Choroid plexus epithelial cell (primary cell): ENCODE data around the gene FBXL16.

Source experiments
- DNase-seq: peaks from one replicate; pipeline ENCODE4 v3.0.0-alpha.2; 2010; ENCODE audit warnings: low read depth
- H3K4me3 ChIP-seq: 2 replicates; pipeline ENCODE4 v1.5.1; 2011; ENCODE audit warnings: low read depth, mild to moderate bottlenecking, control low read depth, low read length, moderate library complexity
- CTCF ChIP-seq: conservative IDR thresholded peaks from 2 replicates; pipeline ENCODE4 v1.5.1; 2011; ENCODE audit warnings: low read depth, mild to moderate bottlenecking, control low read depth, inconsistent platforms, low read length, moderate library complexity

Gene FBXL16

GRCh38 chr16:740459-740763 is 34.8 kb upstream of the FBXL16 start:
- TF ChIP-seq CTCF = no peak
- peak overlapping the region; percentile 83 for H3K4me3 ChIP-seq
- no peak for DNase-seq

DNA sequence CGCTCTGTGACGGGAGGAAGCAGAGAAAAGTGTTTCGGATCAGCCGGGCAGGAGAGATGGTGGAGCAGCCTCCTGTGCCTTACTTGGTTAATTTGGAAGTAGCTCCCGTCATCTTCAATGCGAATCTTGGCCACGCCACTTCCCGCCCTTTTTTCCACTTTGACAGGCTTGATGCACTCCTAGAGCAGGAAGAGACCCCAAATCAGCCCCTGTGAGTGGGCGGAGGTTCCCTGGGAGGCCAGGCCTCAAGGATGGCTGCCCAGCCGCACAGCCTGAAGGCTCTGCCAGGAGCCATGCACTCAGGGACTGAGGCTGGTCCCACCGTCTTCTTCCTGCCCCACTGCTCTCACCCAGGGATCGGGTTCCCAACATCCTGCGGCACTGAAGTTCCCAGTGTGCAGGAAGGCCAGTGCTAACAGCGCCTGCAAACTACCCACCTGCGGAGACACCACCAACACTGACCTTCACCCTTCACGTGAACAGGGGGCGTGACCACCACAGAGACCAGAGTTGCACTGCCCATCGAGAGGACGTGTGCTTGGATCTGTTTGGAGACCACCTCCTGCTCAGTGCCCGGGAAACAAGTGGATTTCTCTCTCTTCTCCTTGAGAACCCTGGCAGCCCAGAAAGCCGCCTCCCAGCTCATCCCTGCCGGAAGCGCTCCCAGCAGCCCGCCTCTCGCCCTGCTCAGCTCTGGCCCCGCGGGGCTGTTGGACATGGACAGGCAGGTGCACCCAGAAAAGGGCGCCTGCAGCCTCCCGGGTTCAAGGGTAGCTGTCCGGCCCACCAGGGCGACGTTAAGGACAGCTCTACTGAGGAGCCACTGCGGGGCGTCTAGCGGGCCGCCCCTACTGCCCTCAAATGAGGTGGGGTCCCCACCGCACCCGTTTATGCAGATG is 34.2 kb upstream of the FBXL16 start:
- TF ChIP-seq CTCF = no peak
- no peak for DNase-seq
- H3K4me3 ChIP-seq = peak overlapping the region; percentile 83

GRCh38 chr16:736936-737481 is 31.4 kb upstream of the FBXL16 start:
- no peak for DNase-seq
- H3K4me3 ChIP-seq = no peak overlapping the region
- TF ChIP-seq CTCF = no peak

GRCh38 chr16:735982-736453 is 30.4 kb upstream of the FBXL16 start:
- TF ChIP-seq CTCF = no peak
- no peak overlapping the region for H3K4me3 ChIP-seq
- no peak for DNase-seq

DNA sequence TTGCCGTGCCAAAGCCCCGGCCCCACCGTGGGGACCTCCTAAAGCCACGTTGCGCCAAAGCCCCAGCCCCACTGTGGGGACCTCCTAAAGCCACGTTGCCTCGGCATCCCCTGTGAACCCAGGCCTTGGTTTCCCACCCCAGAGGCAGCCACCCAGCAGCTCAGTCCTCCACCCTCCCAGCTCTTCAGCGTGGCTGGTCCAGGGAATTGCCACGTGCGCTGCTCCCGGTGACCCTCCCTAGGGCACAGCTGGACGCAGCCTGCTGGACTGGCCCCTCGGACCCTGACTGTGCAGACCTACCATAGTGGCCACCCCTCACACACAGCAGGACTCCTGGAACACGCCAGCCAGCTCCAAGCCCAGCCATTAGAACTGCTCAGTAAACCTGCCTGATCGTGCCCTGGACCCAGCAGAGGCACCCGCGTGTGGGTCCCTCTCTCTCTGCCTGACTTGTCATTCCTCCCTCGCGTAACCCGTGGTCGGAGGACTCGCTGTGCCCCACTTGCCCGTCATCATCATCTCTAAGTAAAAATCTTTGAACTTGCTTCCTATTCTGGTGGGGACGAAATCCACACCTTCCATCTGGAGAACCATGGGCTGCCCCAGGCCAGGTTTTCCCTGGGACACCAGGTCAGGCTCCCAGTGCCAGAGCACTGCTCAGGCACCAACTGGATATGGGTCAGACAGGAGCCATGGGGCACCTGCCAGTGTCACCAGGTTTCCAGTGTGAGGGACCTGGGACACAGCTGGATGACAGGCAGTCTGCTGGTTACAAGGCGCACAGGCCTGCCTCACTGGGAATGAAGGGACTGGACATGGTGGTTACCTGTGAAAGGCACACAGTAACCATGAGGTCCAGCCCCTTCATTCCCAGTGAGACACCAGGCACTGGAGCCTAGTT is 29.6 kb upstream of the FBXL16 start:
- no peak for TF ChIP-seq CTCF
- no peak for DNase-seq
- no peak overlapping the region for H3K4me3 ChIP-seq

DNA sequence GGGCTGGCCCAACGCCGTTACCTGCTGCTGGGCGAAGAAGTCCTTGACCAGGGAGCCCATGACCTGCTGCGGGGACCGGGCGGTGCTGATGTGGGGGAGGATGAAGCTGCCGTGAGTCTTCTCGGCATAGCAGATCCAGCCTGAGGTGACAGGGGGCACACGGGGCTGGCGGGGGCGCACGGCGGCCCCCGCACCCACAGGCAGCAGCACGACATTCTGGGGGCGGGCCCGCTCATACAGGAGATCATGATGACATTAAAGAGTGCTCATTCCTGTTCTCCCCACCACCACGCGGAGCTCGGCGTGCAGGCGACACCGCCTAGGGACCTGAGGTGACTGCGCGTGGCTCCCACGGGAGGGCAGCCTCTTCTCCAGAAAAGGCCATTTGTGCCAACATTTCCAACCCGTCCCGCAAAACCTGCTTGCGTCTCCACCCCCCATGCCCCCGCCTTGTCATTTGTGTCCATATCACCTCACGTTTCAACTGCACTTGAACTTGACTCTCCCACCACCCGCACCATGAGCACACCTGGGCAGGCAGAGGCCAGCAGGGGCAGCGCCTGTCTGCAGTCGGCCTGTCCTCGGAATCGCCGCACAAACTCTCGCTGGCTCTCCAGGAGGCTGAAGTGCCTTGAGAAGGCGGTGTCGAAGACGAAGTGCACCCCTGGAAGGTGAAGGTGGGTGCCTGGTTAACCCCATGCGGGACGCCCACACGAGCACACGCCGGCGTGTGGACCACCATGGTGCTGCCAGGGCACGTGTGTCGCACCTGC is 28.8 kb upstream of the FBXL16 start:
- no peak for TF ChIP-seq CTCF
- H3K4me3 ChIP-seq = no peak overlapping the region
- no peak for DNase-seq
